Panc1 (cell line): Measurements from ENCODE around the gene NUTF2. TPM values are rescaled to one million over a fixed set of nuclear protein-coding genes. Genes with fewer than 3 reads are reported as not detected.

ENCODE experiments used
- ATAC-seq: fragments of 200-7000 bp; cut with Tn5 transposase; 2 replicates; pipeline ENCODE4 v1.9.1; 2020; ENCODE audit warnings: mild to moderate bottlenecking, moderate library complexity
- BruUV-seq: library from RNA; stranded (reverse); fragments of 400-500 nt; replicated peaks from 2 replicates; lab custom pipeline; 2021; lab: Mats Ljungman, UMichigan
- CTCF ChIA-PET: fragments of 300-600 bp; sonication (Branson Sonifier 250); formaldehyde crosslinking; loops from one replicate; lab custom pipeline; 2022; ENCODE audit warnings: antibody characterized with exemption; lab: Charles Lee
- POLR2A ChIA-PET: fragments of 300-600 bp; sonication (Branson Sonifier 250); formaldehyde crosslinking; loops from one replicate; lab custom pipeline; 2022; ENCODE audit warnings: antibody characterized with exemption; lab: Charles Lee
- DNase-seq: peaks from one replicate; pipeline ENCODE4 v3.0.0-alpha.2; 2010; ENCODE audit warnings: low read depth, low spot score
- H3K27ac ChIP-seq: 2 replicates; pipeline ENCODE4 v1.5.1; 2011; ENCODE audit warnings: mild to moderate bottlenecking, low read length, inconsistent platforms
- H3K27me3 ChIP-seq: fragments of 200-500 bp; sonication (Bioruptor generic); 2 replicates; pipeline ENCODE4 v1.6.0; 2014; ENCODE audit warnings: low read length, inconsistent platforms; ENCODE audit not compliant: control insufficient read depth, insufficient read depth
- H3K36me3 ChIP-seq: fragments of 200-500 bp; sonication (Bioruptor generic); 2 replicates; pipeline ENCODE4 v1.5.1; 2014; ENCODE audit warnings: inconsistent platforms, mild to moderate bottlenecking, low read length, moderate library complexity; ENCODE audit not compliant: control insufficient read depth, insufficient read depth
- H3K4me1 ChIP-seq: 2 replicates; pipeline ENCODE4 v1.5.1; 2011; ENCODE audit warnings: inconsistent platforms, mild to moderate bottlenecking, low read length, moderate library complexity; ENCODE audit not compliant: control insufficient read depth, insufficient read depth
- H3K4me3 ChIP-seq, 2 experiments: 2 replicates each; pipeline ENCODE4 v1.5.1; 2011 to 2012; ENCODE audit warnings: low read depth in 2 of 2, low read length in 2 of 2, mild to moderate bottlenecking in 2 of 2, inconsistent platforms in 1 of 2, moderate library complexity in 1 of 2
- H3K9me3 ChIP-seq: fragments of 200-500 bp; sonication (Bioruptor generic); 2 replicates; pipeline ENCODE4 v1.5.1; 2014; ENCODE audit warnings: low read depth, mild to moderate bottlenecking, inconsistent platforms, low read length, moderate library complexity; ENCODE audit not compliant: control insufficient read depth, insufficient read depth
- CTCF ChIP-seq: fragments of 450-650 bp; IDR thresholded peaks from 2 replicates; pipeline ENCODE4 v1.5.1; 2017; ENCODE audit warnings: mild to moderate bottlenecking
- POLR2AphosphoS5 ChIP-seq: IDR thresholded peaks from 2 replicates; pipeline ENCODE4 v1.6.1; 2012; ENCODE audit warnings: mild to moderate bottlenecking, low read depth, low read length, moderate library complexity
- SIN3A ChIP-seq: IDR thresholded peaks from 2 replicates; pipeline ENCODE4 v1.6.1; 2012; ENCODE audit warnings: low read depth, mild to moderate bottlenecking, low read length, moderate library complexity, borderline replicate concordance; ENCODE audit not compliant: insufficient read depth
- TCF7L2 ChIP-seq: IDR thresholded peaks from 2 replicates; pipeline ENCODE4 v1.6.1; 2011; ENCODE audit warnings: mild to moderate bottlenecking, low read depth, low read length, inconsistent platforms
- in situ Hi-C: cut with HindIII; loops from 2 replicates; pipeline ENCODE4 v1.10.0; 2016; ENCODE audit warnings: low sequenced_read_pairs, low pct_unique_long_range_greater_than_20kb
- intact Hi-C: fragments of 100-400 bp; cut with micrococcal nuclease; formaldehyde crosslinking; loops from one replicate; pipeline ENCODE4 v1.10.0; 2022; ENCODE audit not compliant: unreplicated experiment
- total RNA-seq: library from RNA; stranded (reverse); gene quantifications from one replicate; pipeline ENCODE4 v1.2.1, GENCODE V29; 2021; ENCODE audit not compliant: unreplicated experiment
- TF ChIP-seq, protein P1 (sequence below), 2 experiments: IDR thresholded peaks; 2 replicates each; pipeline ENCODE4 v1.6.1; 2011 to 2012; ENCODE audit warnings: low read depth in 2 of 2, control low read depth in 1 of 2, low read length in 1 of 2, mild to moderate bottlenecking in 1 of 2, moderate library complexity in 1 of 2; ENCODE audit not compliant: insufficient read depth in 1 of 2

The NUTF2 gene
- total RNA-seq, 1 experiment from 2014 or later = 119 TPM

GRCh38 chr16:67897231-67897630 is 50.5 kb downstream of the NUTF2 start:
- H3K27ac ChIP-seq = no peak overlapping the region
- no TSS peak for BruUV-seq
- POLR2A ChIA-PET = interaction anchor here (0.6 kb wide), 1 partner anchor 160 kb away, joined by 5 read pairs; no protein-coding TSS in a partner anchor
- in situ Hi-C loops (no loop called here), intact Hi-C loops (no loop called here)
- no peaks in the 10 kb centered on the region; the same call in 1 of the 2 replicates for H3K36me3 ChIP-seq
- no peak for ATAC-seq
- TF ChIP-seq POLR2AphosphoS5 (no peak), SIN3A (no peak), TCF7L2 (no peak), CTCF (no peak)
- TF ChIP-seq, protein P1, sequence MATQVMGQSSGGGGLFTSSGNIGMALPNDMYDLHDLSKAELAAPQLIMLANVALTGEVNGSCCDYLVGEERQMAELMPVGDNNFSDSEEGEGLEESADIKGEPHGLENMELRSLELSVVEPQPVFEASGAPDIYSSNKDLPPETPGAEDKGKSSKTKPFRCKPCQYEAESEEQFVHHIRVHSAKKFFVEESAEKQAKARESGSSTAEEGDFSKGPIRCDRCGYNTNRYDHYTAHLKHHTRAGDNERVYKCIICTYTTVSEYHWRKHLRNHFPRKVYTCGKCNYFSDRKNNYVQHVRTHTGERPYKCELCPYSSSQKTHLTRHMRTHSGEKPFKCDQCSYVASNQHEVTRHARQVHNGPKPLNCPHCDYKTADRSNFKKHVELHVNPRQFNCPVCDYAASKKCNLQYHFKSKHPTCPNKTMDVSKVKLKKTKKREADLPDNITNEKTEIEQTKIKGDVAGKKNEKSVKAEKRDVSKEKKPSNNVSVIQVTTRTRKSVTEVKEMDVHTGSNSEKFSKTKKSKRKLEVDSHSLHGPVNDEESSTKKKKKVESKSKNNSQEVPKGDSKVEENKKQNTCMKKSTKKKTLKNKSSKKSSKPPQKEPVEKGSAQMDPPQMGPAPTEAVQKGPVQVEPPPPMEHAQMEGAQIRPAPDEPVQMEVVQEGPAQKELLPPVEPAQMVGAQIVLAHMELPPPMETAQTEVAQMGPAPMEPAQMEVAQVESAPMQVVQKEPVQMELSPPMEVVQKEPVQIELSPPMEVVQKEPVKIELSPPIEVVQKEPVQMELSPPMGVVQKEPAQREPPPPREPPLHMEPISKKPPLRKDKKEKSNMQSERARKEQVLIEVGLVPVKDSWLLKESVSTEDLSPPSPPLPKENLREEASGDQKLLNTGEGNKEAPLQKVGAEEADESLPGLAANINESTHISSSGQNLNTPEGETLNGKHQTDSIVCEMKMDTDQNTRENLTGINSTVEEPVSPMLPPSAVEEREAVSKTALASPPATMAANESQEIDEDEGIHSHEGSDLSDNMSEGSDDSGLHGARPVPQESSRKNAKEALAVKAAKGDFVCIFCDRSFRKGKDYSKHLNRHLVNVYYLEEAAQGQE (IDR thresholded peaks at IDR 0.05; ENCODE audit: insufficient read depth in 1 of 2, low read depth in 2 of 2, low read length in 1 of 2) = no peak
- no peaks in the 10 kb centered on the region for H3K27me3 ChIP-seq
- H3K4me1 ChIP-seq = no peaks in the 10 kb centered on the region
- CTCF ChIA-PET = interaction anchor here (0.6 to 0.9 kb wide), 2 partner anchors 45 to 144 kb away, joined by 3 read pairs; no protein-coding TSS in a partner anchor
- H3K9me3 ChIP-seq = no peaks in the 10 kb centered on the region
- no peak overlapping the region for H3K4me3 ChIP-seq
- no peak for DNase-seq

DNA sequence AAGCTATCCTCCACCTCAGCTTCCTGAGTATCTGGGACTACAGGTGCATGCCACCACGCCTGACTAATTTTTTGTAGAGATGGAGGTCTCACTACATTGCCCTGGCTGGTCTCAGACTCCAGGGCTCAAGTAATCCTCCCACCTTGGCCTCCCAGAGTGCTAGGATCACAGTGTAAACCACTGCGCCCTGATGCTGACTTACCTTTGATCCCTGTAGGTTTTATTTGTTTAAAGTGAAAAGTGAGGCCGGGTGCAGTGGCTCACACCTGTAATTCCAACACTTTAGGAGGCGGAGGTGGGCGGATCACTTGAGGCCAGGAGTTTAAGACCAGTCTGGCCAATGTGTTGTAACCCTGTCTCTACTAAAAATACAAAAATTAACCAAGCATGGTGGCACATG is 55.0 kb downstream of the NUTF2 start:
- TF ChIP-seq POLR2AphosphoS5 = no peak
- TF ChIP-seq SIN3A = no peak
- no peak for TF ChIP-seq TCF7L2
- TF ChIP-seq, protein P1 (IDR thresholded peaks at IDR 0.05; ENCODE audit: insufficient read depth in 1 of 2, low read depth in 2 of 2, low read length in 1 of 2) = no peak
- no peak for TF ChIP-seq CTCF
- BruUV-seq = no TSS peak
- intact Hi-C loops = no loop called here
- CTCF ChIA-PET = no interaction called here
- Histone ChIP-seq H3K36me3 (no peaks in the 10 kb centered on the region), H3K4me3 (no peak overlapping the region), H3K4me1 (no peaks in the 10 kb centered on the region), H3K27ac (no peak overlapping the region), H3K9me3 (no peaks in the 10 kb centered on the region), H3K27me3 (no peaks in the 10 kb centered on the region)
- in situ Hi-C loops = no loop called here
- ATAC-seq = no peak
- no peak for DNase-seq
- POLR2A ChIA-PET = no interaction called here
